HG03354 (cell line): ENCODE results near the gene CORIN.

ENCODE experiments used
- ATAC-seq: cut with Tn5 transposase; IDR thresholded peaks from one replicate; pipeline ENCODE4 v1.9.1; 2021; ENCODE audit warnings: mild to moderate bottlenecking; ENCODE audit not compliant: unreplicated experiment, poor library complexity, severe bottlenecking

Gene CORIN

GRCh38 chr4:47654972-47655693, 182.7 kb downstream of the CORIN start:
- ATAC-seq, result no peak

GRCh38 chr4:47652092-47652491, 185.8 kb downstream of the CORIN start:
- ATAC-seq, result no peak

- ATAC-seq, result no peak
Observed at GRCh38 chr4:47651231-47651630, 186.6 kb downstream of the CORIN start.

DNA sequence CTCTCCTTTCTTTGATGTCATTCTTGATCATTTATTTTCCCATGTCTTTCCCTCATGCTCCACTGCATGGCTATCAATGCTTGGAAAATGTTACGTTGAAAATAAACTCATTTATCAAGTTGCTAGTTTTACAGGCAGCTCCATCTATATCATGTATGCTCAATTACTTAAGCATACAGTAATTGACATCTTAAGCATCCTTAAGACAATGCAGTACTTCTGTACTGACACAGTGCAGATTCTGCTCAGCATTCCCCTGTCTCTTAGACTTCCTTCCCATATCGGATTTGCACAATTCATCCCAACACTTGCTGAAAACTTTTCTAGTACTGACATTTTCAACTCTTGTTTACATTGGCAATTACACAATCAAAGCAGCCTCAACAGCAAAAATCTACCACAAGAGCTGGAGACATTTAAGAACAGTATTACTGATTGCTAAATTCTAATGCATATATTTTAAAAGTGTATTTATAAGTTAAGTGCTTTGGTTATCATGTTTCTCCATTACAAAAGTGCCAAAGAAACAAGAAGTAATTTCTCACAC, 187.2 kb downstream of the CORIN start:
- no peak for ATAC-seq

GRCh38 chr4:47647544-47647943, 190.3 kb downstream of the CORIN start:
- ATAC-seq, result no peak

DNA sequence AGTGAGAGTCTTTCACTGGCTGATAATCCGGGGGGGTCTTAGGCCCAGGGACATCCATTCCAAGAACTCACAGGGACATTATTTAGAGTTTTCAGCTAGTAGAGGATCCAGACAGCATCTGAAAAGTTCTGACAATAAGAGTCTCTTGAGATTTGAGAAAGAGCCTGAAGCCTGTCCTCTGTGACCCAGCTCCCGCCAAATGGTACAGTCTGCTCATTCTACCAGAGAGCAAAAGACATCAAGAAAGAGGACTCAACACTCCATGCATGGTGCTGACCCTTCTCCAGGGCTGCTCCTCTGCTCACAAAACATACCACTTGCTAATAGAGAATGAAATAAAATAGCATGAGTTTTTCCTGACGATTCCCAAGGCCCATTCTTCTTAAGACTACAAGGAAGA, 190.8 kb downstream of the CORIN start:
- no peak for ATAC-seq

- no peak for ATAC-seq
Observed at GRCh38 chr4:47646372-47646771, 191.5 kb downstream of the CORIN start.

- no peak for ATAC-seq
Observed at GRCh38 chr4:47643845-47644244, 194.0 kb downstream of the CORIN start.

GRCh38 chr4:47642985-47643760, 194.7 kb downstream of the CORIN start:
- ATAC-seq, result no peak

- no peak for ATAC-seq
Observed at GRCh38 chr4:47642191-47642830, 195.6 kb downstream of the CORIN start.

DNA sequence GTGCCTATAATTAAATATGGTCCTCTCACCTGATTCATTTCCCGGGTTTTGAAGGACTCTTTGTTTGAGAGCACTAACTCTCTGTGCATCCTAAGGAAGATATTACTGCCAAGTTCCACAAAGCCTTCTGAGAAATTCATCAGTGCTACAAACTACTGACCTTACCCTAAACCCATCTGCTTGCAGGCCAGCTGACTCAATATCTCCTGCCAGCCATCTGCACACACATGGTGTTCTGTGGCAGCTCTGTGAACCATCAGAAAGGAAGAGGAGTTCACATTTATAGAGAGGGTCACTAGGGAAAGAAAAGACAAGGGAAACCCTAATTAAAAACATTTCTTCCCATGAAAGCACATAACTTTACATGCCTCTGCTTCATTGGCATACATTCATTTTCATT, 196.1 kb downstream of the CORIN start:
- ATAC-seq, result no peak

DNA sequence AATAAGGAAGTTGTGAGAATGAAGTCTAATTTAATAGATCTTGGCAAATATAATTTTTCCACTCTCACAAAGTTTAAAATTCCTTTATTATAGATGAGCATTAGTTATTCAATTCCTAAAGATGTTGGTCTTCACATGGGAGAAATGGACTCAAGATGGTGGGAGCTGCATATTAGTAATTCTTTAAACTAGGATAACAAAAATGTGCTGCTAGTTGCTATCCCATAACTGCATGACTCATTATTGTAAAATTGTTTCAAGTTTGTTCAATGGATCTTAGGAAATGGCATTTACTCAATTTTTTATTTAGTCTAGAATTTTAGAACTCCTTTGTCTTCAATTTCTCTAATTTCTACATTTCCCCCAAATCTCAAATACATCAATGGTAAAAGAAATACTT, 197.0 kb downstream of the CORIN start:
- no peak for ATAC-seq

GRCh38 chr4:47639531-47639930, 198.3 kb downstream of the CORIN start:
- no peak for ATAC-seq

DNA sequence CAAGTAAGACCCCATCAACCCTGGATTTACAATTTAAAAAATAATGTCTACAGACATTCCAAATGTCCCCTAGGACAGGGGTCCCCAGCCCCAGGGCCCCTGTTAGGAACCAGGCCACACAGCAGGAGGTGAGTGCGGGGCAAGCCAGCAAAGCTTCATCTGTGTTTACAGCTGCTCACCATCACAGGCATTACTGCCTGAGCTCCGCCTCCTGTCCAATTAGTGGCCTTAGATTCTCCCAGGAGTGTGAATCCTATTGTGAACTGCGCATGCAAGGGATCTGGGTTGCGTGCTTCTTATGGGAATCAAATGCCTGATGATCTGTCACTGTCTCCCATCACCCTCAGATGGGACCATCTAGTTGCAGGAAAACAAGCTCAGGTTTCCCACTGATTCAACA, 206.7 kb downstream of the CORIN start:
- no peak for ATAC-seq

- no peak for ATAC-seq
Observed at GRCh38 chr4:47624031-47624441, 213.8 kb downstream of the CORIN start.

GRCh38 chr4:47621181-47621580, 216.7 kb downstream of the CORIN start:
- ATAC-seq, result no peak

DNA sequence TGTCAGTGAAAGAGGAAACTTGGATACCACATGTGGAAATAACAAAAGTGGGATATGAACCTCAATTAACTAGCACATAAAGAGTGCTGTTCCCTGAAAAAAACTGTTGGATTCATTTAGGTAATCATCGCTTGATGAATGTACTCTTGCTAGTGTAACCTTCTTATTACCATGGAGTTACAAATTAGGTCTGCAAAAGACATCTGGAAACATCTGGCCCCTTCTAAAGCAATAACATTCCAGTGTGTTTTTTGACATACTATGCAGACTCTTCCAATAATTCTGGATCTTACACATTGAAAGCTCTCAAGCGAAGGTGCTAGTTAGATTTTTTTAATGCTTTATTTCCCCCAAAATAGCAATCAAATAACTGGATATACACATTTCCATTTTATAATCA, 218.2 kb downstream of the CORIN start:
- ATAC-seq, result no peak

GRCh38 chr4:47617607-47618006, 220.3 kb downstream of the CORIN start:
- ATAC-seq, result peak; percentile 58

- ATAC-seq, result no peak
Observed at GRCh38 chr4:47615385-47615784, 222.5 kb downstream of the CORIN start.

DNA sequence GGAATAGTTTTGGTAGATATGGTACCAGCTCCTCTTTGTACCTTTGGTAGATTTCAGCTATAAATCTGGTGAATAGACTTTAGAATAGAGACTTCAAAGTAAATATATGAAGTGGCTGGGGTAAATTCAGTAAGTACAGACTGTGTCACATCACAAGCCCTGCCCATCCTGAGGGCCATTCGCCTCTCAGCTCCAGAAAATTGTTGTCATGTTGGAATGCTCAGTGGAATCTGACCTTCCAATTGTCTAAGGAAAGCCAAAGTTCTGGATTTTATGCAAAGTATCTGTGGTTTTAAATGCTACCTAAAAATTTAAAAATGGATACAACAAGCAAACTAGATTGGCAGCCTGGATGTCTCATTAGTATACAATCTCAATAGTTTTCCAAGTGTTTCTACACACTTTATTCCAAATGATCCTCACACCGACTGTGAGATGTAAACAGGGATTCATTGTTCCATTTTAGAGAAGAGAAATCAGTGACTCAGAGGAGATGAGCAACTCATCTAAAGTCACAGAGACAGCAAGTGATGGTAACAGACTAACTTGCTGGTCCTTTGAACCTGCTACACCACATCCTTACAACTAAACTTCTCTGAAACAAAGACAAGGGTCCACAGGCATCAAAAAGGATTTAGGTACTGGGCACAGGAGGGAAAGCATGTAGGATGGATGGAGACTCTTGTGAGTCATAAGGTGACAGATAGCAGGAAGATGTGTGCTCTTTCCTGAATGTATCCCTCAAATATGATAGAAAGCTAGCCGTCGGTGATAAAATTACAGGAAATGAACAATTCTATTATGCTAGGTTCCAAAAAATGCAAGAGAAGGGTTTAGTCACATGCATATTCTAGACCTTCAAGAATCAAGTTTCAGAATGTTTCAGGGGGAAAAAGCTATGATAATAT, 225.5 kb downstream of the CORIN start:
- ATAC-seq, result no peak
